GM12878 (cell line): ENCODE results near the gene R3HDM2. TPM values are rescaled to one million over a fixed set of nuclear protein-coding genes. Genes with fewer than 3 reads are reported as not detected.

Experiments
- ATAC-seq: fragments of 200-7000 bp; cut with Tn5 transposase; 3 replicates; pipeline ENCODE4 v1.9.1; 2020; ENCODE audit warnings: mild to moderate bottlenecking, moderate library complexity
- BruUV-seq: library from RNA; stranded (reverse); fragments of 400-500 nt; replicated peaks from 2 replicates; lab custom pipeline; 2021; lab: Mats Ljungman, UMichigan
- CTCF ChIA-PET: fragments of 300-600 bp; sonication (Branson Sonifier 250); formaldehyde crosslinking; extraction: SDS; loops from one replicate; lab custom pipeline; 2021; ENCODE audit warnings: inconsistent platforms; lab: Yijun Ruan, JAX
- POLR2A ChIA-PET: fragments of 350-600 bp; formaldehyde crosslinking; extraction: SDS; loops from one replicate; lab custom pipeline; 2021; ENCODE audit warnings: inconsistent platforms; lab: Charles Lee
- RAD21 ChIA-PET: fragments of 300-600 bp; sonication (Branson Sonifier 250); formaldehyde crosslinking; loops from one replicate; lab custom pipeline; 2023; ENCODE audit warnings: antibody characterized with exemption; ENCODE audit not compliant: unreplicated experiment; lab: Charles Lee
- SMC1A ChIA-PET: fragments of 300-600 bp; sonication (Branson Sonifier 250); formaldehyde crosslinking; loops from one replicate; lab custom pipeline; 2023; ENCODE audit not compliant: unreplicated experiment, uncharacterized antibody; lab: Charles Lee
- DNase-seq: peaks from one replicate; pipeline ENCODE4 v3.0.0-alpha.2; 2011; ENCODE audit warnings: low read depth, low spot score
- FAIRE-seq: peaks from 3 replicates; lab custom pipeline; 2011; peaks lifted over from hg19 to GRCh38; lab: Jason Lieb, UNC
- H2AFZ ChIP-seq: 2 replicates; pipeline ENCODE4 v1.6.0; 2011; ENCODE audit warnings: low read depth, low read length, control low read depth; ENCODE audit not compliant: control insufficient read depth
- H3K27ac ChIP-seq: 2 replicates; pipeline ENCODE4 v1.5.1; 2011; ENCODE audit warnings: control low read depth; ENCODE audit not compliant: control insufficient read depth, insufficient read depth
- H3K27me3 ChIP-seq, 2 experiments: replicated peaks in 1 of 2; 2 replicates each; pipeline versions ENCODE4 v1.6.0 to v1.6.1; 2011; ENCODE audit warnings: low read length in 1 of 2; ENCODE audit not compliant: control insufficient read depth in 2 of 2, insufficient read depth in 2 of 2
- H3K36me3 ChIP-seq, 2 experiments: 2 replicates each; pipeline ENCODE4 v1.5.1; 2011; ENCODE audit warnings: low read length in 1 of 2; ENCODE audit not compliant: control insufficient read depth in 2 of 2, insufficient read depth in 2 of 2
- H3K4me1 ChIP-seq: 2 replicates; pipeline ENCODE4 v1.6.1; 2011; ENCODE audit warnings: mild to moderate bottlenecking, low read length, moderate library complexity, mixed read lengths; ENCODE audit not compliant: control insufficient read depth, insufficient read depth
- H3K4me2 ChIP-seq: 2 replicates; pipeline ENCODE4 v1.6.0; 2011; ENCODE audit warnings: control low read depth; ENCODE audit not compliant: control insufficient read depth, insufficient read depth
- H3K4me3 ChIP-seq: fragments of 200-600 bp; sonication (generic); 2 replicates; pipeline ENCODE4 v1.5.1; 2016
- H3K79me2 ChIP-seq: 2 replicates; pipeline ENCODE4 v1.6.0; 2011; ENCODE audit warnings: low read length; ENCODE audit not compliant: control insufficient read depth, insufficient read depth
- H3K9ac ChIP-seq: 2 replicates; pipeline ENCODE4 v1.8.0; 2011; ENCODE audit warnings: low read length, control low read depth, mixed read lengths; ENCODE audit not compliant: control insufficient read depth, insufficient read depth
- H3K9me3 ChIP-seq: replicated peaks from 3 replicates; pipeline ENCODE4 v1.5.1; 2011; ENCODE audit warnings: mild to moderate bottlenecking, low read length; ENCODE audit not compliant: control insufficient read depth, insufficient read depth
- H4K20me1 ChIP-seq: 2 replicates; pipeline ENCODE4 v1.6.0; 2011; ENCODE audit not compliant: control insufficient read depth, insufficient read depth
- CREM ChIP-seq: IDR thresholded peaks from 2 replicates; pipeline ENCODE4 v1.6.1; 2014; ENCODE audit warnings: antibody characterized with exemption, low read depth
- GABPA ChIP-seq: IDR thresholded peaks from 2 replicates; pipeline ENCODE4 v1.6.1; 2014; ENCODE audit warnings: antibody characterized with exemption, low read depth, mild to moderate bottlenecking, inconsistent platforms
- GATAD2B ChIP-seq: fragments of 450-650 bp; conservative IDR thresholded peaks from 2 replicates; pipeline ENCODE4 v1.6.1; 2017; ENCODE audit warnings: low read depth, mild to moderate bottlenecking, moderate library complexity
- HDGF ChIP-seq: fragments of 450-650 bp; IDR thresholded peaks from 2 replicates; pipeline ENCODE4 v1.6.1; 2016; ENCODE audit warnings: antibody characterized with exemption
- JUNB ChIP-seq: IDR thresholded peaks from 2 replicates; pipeline ENCODE4 v1.6.1; 2016; ENCODE audit warnings: antibody characterized with exemption, mild to moderate bottlenecking
- NFIC ChIP-seq: IDR thresholded peaks from 2 replicates; pipeline ENCODE4 v1.6.1; 2012; ENCODE audit warnings: low read depth, mild to moderate bottlenecking, inconsistent platforms, low read length, moderate library complexity
- NRF1 ChIP-seq: conservative IDR thresholded peaks from 2 replicates; pipeline ENCODE4 v1.6.1; 2011; ENCODE audit warnings: mild to moderate bottlenecking, low read depth, low read length, improper control_type of control experiment
- POU2F2 ChIP-seq: IDR thresholded peaks from 3 replicates; pipeline ENCODE4 v1.6.1; 2011; ENCODE audit warnings: low read depth, mild to moderate bottlenecking, low read length, borderline replicate concordance
- RCOR1 ChIP-seq: conservative IDR thresholded peaks from 2 replicates; pipeline ENCODE4 v1.6.1; 2012; ENCODE audit warnings: low read depth, low read length, improper control_type of control experiment
- SMAD5 ChIP-seq: IDR thresholded peaks from 2 replicates; pipeline ENCODE4 v1.6.1; 2016; ENCODE audit warnings: antibody characterized with exemption, low read depth
- SRF ChIP-seq, 2 experiments: IDR thresholded peaks; 2 replicates each; pipeline ENCODE4 v1.6.1; 2011; ENCODE audit warnings: low read depth in 2 of 2, low read length in 2 of 2, mild to moderate bottlenecking in 1 of 2, moderate library complexity in 1 of 2
- SUZ12 ChIP-seq: fragments of 200-600 bp; sonication (generic); IDR thresholded peaks from one replicate; pipeline ENCODE4 v1.6.1; 2018; ENCODE audit warnings: antibody characterized with exemption, mild to moderate bottlenecking; ENCODE audit not compliant: unreplicated experiment
- WRNIP1 ChIP-seq: IDR thresholded peaks from 2 replicates; pipeline ENCODE4 v1.6.1; 2011; ENCODE audit warnings: low read depth, low read length, improper control_type of control experiment, borderline replicate concordance
- ZNF274 ChIP-seq: IDR thresholded peaks from one replicate; pipeline ENCODE4 v1.8.0; 2011; ENCODE audit not compliant: insufficient read length, insufficient read depth
- WGBS: methylation state at CpG from one replicate; pipeline ENCODE4 v1.1.6; 2016; ENCODE audit warnings: low lambda C conversion rate; ENCODE audit not compliant: insufficient replicate concordance, insufficient coverage; ENCODE audit errors: missing lambda C conversion rate; 5-methylcytosine and 5-hydroxymethylcytosine counted together
- in situ Hi-C: fragments of 300-500 bp; cut with MboI; formaldehyde crosslinking; loops from 9 replicates; pipeline ENCODE4 v1.14.3; 2018; ENCODE audit warnings: mixed read lengths
- intact Hi-C: fragments of 100-400 bp; cut with micrococcal nuclease; formaldehyde crosslinking; loops from one replicate; pipeline ENCODE4 v1.14.2; 2022; ENCODE audit not compliant: unreplicated experiment
- polyA plus RNA-seq, 11 experiments: library from polyadenylated mRNA; depleted of rRNA in 4 of 11; unstranded in 6 of 11; stranded (reverse) in 5 of 11; fragments of >200 nt; fragmentation: Nextera tagmentation in 4 of 11; fragmentation: Illumina TruSeq in 1 of 11; extraction: Ambion mirVana in 4 of 11; extraction: Trizol in 1 of 11; gene quantifications; 1 replicate in 1 of 11; 2 replicates in 10 of 11; pipeline versions ENCODE4 v1.2.1 to v1.2.3, GENCODE V29; 2011 to 2016; ENCODE audit warnings: inconsistent platforms in 2 of 11, missing spikeins in 2 of 11, low read depth in 1 of 11
- total RNA-seq, 4 experiments: library from RNA; depleted of rRNA in 3 of 4; stranded (reverse); fragments of >200 nt in 3 of 4; fragmentation: Illumina TruSeq in 1 of 4; extraction: Trizol in 1 of 4; gene quantifications; 2 replicates each; pipeline versions ENCODE4 v1.2.1 to v1.2.3, GENCODE V29; 2013 to 2021
- TF ChIP-seq, protein P1 (sequence below): IDR thresholded peaks from 2 replicates; pipeline ENCODE4 v1.6.1; 2011; ENCODE audit warnings: borderline replicate concordance, low read depth, mild to moderate bottlenecking, moderate library complexity, mixed read lengths, low read length; ENCODE audit not compliant: insufficient read depth; ENCODE audit errors: extremely low read length
- TF ChIP-seq, protein P2 (sequence below): IDR thresholded peaks from 2 replicates; pipeline ENCODE4 v1.6.1; 2012; ENCODE audit warnings: improper control_type of control experiment, low read depth, low read length; ENCODE audit not compliant: insufficient replicate concordance

R3HDM2 gene
- total and polyA plus RNA-seq, 10 of the 15 experiments (the other 5 are each of a cell fraction or from before 2014, with no cell fraction given) = 4.6 to 26.1 (median 11.2) TPM

DNA sequence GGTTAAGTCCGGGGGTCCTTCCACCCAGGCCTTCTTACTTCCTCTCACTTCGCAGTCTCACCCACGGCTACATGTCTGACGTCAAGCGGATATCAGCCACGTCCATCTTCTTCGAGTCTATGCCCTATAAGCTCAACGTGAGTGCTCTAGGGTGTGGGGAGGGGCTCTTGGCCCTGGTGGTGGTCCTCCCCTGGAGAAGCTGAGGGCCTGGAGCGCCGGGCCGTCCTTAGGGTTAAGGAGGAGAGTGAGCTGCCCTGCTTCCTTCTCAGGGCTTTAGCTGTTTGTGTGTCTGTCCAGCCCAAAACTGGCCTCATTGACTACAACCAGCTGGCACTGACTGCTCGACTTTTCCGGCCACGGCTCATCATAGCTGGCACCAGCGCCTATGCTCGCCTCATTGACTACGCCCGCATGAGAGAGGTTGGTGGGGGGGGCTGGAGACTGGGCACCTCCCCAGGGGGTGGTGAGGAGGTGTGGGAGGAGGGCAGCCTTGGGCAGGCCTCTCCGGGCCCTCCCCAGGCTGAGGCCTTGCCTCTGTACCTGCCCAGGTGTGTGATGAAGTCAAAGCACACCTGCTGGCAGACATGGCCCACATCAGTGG is 198.6 kb downstream of the R3HDM2 start:
- no peak for FAIRE-seq
- H3K79me2 ChIP-seq = peaks cover 22% of the 10 kb centered on the region
- no peak overlapping the region for H2AFZ ChIP-seq
- TF ChIP-seq SRF (IDR thresholded peaks at IDR 0.05; ENCODE audit: low read depth in 2 of 2, low read length in 2 of 2) (no peak), POU2F2 (no peak), GATAD2B (no peak), JUNB (no peak), NRF1 (no peak), CREM (no peak), WRNIP1 (no peak), SUZ12 (no peak), ZNF274 (no peak), GABPA (no peak), SMAD5 (no peak), RCOR1 (no peak), HDGF (no peak), NFIC (no peak)
- TF ChIP-seq, protein P1, sequence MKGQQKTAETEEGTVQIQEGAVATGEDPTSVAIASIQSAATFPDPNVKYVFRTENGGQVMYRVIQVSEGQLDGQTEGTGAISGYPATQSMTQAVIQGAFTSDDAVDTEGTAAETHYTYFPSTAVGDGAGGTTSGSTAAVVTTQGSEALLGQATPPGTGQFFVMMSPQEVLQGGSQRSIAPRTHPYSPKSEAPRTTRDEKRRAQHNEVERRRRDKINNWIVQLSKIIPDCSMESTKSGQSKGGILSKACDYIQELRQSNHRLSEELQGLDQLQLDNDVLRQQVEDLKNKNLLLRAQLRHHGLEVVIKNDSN = no peak
- TF ChIP-seq, protein P2, sequence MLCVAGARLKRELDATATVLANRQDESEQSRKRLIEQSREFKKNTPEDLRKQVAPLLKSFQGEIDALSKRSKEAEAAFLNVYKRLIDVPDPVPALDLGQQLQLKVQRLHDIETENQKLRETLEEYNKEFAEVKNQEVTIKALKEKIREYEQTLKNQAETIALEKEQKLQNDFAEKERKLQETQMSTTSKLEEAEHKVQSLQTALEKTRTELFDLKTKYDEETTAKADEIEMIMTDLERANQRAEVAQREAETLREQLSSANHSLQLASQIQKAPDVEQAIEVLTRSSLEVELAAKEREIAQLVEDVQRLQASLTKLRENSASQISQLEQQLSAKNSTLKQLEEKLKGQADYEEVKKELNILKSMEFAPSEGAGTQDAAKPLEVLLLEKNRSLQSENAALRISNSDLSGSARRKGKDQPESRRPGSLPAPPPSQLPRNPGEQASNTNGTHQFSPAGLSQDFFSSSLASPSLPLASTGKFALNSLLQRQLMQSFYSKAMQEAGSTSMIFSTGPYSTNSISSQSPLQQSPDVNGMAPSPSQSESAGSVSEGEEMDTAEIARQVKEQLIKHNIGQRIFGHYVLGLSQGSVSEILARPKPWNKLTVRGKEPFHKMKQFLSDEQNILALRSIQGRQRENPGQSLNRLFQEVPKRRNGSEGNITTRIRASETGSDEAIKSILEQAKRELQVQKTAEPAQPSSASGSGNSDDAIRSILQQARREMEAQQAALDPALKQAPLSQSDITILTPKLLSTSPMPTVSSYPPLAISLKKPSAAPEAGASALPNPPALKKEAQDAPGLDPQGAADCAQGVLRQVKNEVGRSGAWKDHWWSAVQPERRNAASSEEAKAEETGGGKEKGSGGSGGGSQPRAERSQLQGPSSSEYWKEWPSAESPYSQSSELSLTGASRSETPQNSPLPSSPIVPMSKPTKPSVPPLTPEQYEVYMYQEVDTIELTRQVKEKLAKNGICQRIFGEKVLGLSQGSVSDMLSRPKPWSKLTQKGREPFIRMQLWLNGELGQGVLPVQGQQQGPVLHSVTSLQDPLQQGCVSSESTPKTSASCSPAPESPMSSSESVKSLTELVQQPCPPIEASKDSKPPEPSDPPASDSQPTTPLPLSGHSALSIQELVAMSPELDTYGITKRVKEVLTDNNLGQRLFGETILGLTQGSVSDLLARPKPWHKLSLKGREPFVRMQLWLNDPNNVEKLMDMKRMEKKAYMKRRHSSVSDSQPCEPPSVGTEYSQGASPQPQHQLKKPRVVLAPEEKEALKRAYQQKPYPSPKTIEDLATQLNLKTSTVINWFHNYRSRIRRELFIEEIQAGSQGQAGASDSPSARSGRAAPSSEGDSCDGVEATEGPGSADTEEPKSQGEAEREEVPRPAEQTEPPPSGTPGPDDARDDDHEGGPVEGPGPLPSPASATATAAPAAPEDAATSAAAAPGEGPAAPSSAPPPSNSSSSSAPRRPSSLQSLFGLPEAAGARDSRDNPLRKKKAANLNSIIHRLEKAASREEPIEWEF = no peak
- ChIA-PET RAD21 (interaction anchor here (1.3 kb wide), 1 partner anchor 11 kb away, joined by 4 read pairs; no protein-coding TSS in a partner anchor), CTCF (interaction anchor here (0.6 to 6.9 kb wide), 6 partner anchors 11 to 535 kb away, joined by 3 to 124 read pairs (median 4); no protein-coding TSS in a partner anchor), POLR2A (interaction anchor here (0.5 kb wide), 1 partner anchor 21 kb away, joined by 3 read pairs; no protein-coding TSS in a partner anchor), SMC1A (no interaction called here)
- H3K27me3 ChIP-seq = no peaks in the 10 kb centered on the region
- DNase-seq = no peak
- H3K36me3 ChIP-seq = peaks cover 23 to 28% of the 10 kb centered on the region in 2 experiments
- H3K4me2 ChIP-seq = no peak overlapping the region
- 94% methylated on average over 19 of the region's 19 CpGs for WGBS
- no TSS peak for BruUV-seq
- peaks cover 19% of the 10 kb centered on the region for H3K4me1 ChIP-seq
- no peaks in the 10 kb centered on the region for H4K20me1 ChIP-seq
- no peak for ATAC-seq
- H3K27ac ChIP-seq = no peak overlapping the region
- H3K4me3 ChIP-seq = no peak overlapping the region
- H3K9me3 ChIP-seq = no peaks in the 10 kb centered on the region
- intact Hi-C loops (no loop called here), in situ Hi-C loops (no loop called here)
- no peak overlapping the region for H3K9ac ChIP-seq
